OCI-LY3 (cell line): ENCODE data around the gene DUSP2.

ENCODE experiments used
- CTCF ChIP-seq: fragments of 200-600, 300-600 bp; sonication (generic); IDR thresholded peaks from 2 replicates; pipeline ENCODE4 v1.5.1; 2014; ENCODE audit warnings: antibody characterized with exemption, low read length, low read depth
- EZH2phosphoT487 ChIP-seq: fragments of 200-600 bp; shearing (Covaris generic); IDR thresholded peaks from 2 replicates; pipeline ENCODE4 v1.6.1; 2018; ENCODE audit warnings: antibody characterized with exemption, mixed run types, low read depth

DNA sequence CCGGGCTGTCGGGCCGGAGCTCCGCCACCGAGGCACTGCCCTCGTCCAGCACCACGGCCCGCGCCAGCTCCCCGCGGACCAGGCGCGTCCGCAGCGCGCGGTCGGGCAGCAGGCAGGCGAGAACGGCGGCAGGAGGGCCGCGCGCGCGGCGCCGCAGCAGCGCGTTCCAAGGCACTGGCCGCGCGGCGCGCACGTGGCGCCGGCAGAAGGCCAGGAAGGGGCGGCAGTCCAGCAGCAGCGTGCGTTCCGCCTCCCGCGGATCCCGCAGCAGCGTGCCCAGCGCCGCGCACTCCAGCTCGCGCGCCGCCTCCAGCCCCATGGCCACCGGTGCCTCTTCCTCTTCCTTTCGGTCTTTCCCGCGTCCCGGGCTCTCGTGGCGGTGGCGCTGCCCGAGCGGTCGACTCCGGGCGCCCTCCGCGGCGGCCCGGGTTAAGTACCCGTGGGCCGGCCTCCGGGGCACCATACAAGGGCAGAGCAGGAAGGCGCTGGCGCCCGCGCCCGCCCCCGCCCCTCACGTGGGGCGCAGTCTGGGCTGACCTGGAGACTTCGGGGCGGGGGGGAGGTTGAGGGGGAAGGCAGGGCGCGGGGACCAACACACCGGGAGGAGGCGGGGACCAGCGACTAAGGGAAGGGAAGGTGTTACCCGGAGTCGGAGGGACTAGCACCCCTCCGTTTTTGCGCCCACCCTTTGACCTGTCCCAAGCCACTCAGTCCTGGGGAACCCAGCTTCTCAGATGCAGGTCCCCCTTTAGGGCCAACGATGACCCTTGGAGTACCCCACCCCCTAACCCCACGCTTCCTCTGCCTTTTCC lies at the start of gene DUSP2:
- TF ChIP-seq EZH2phosphoT487: no peak
- TF ChIP-seq CTCF: no peak
